OCI-M2 (cell line): Measurements from ENCODE around the gene CHAF1A.
A peak's percentile ranks its signal among the peaks of the same experiment; 100 is the strongest.

Experiments
- DNase-seq: peaks from one replicate; lab custom pipeline; 2025; ENCODE audit not compliant: unreplicated experiment; lab: John Stamatoyannopoulos, UW

CHAF1A gene, protein sequence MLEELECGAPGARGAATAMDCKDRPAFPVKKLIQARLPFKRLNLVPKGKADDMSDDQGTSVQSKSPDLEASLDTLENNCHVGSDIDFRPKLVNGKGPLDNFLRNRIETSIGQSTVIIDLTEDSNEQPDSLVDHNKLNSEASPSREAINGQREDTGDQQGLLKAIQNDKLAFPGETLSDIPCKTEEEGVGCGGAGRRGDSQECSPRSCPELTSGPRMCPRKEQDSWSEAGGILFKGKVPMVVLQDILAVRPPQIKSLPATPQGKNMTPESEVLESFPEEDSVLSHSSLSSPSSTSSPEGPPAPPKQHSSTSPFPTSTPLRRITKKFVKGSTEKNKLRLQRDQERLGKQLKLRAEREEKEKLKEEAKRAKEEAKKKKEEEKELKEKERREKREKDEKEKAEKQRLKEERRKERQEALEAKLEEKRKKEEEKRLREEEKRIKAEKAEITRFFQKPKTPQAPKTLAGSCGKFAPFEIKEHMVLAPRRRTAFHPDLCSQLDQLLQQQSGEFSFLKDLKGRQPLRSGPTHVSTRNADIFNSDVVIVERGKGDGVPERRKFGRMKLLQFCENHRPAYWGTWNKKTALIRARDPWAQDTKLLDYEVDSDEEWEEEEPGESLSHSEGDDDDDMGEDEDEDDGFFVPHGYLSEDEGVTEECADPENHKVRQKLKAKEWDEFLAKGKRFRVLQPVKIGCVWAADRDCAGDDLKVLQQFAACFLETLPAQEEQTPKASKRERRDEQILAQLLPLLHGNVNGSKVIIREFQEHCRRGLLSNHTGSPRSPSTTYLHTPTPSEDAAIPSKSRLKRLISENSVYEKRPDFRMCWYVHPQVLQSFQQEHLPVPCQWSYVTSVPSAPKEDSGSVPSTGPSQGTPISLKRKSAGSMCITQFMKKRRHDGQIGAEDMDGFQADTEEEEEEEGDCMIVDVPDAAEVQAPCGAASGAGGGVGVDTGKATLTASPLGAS

DNA sequence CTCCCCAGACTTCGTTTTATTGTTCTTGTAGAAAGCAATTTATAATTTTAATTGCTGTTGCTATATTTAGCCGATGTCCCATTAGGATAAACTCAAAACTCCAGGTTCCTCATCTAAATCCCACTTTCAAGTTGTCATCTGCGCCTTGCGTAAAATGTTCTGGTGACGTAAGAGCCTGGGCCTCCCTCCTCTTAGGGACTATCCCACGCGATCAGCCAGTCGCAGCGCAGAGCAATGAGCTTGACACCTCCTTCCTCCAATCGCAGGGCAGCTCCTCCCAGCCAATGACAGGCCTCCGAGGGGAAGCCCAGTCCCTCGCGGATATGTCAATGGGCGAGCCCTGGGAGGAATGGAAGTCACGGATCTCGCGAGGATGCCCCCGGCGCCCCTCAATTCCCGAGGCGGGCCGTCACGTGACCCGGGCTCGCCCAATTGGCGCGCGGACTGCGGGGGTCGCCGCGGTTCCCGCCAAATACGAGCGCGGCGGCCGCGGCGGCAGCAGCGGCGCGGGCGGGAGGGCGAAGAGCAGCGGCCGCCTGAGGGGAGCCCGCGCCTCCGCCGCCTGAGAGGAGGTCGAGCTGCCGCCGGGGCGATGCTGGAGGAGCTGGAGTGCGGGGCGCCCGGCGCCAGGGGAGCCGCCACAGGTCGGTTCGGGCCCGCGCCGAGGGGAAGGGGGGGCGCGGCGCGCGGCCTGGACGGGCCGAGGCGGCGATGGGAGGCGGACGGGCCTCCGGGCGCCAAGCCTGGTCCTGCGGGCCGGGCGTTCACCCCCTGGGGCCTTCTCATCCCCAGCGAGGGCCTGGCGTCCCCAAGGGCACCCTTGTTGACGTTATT, at the start of gene CHAF1A:
TSS of gene CHAF1A (plus strand) at position 470 of the 834 bp plus-strand sequence. CDS start at position 593, 123 bp downstream.
- peak; percentile 76 for DNase-seq

DNA sequence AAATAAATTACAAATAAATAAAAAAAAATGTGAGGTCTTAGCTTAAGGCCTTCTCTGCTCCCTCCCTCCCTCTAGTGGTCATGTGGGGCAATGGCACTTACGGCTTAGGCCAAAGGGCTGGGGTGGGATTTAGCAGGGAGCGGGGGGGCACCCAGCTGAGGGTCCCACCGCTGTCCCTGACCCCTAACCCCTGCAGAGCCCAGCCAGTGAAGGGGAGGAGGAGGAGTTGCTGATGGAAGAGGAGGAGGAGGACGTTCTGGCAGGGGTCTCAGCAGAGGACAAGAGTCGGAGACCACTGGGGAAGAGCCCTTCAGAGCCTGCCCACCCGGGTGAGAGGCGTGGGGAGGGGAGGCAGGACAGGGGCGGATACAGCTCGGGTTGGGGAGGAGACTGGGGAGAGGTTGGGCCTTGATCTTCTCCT, 49.7 kb upstream of the CHAF1A start:
- DNase-seq: no peak

DNA sequence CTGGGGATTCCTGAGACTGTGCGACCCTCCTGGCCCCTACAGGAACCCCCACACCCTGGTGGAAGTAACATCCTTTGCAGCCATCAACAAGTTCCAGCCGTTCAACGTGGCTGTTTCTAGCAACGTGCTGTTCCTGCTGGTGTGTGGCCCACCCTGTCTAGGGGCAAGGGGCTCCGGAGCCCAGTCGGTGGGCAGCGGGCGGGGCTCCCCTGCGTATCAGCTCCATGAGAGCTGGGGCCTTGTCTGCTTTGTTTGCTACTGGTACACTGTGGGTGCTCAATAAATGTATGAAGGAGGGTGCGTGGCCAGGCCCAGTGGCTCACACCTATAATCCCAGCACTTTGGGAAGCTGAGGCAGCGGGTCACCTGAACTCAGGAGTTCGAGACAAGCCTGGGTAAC, 48.2 kb upstream of the CHAF1A start:
- no peak for DNase-seq

DNA sequence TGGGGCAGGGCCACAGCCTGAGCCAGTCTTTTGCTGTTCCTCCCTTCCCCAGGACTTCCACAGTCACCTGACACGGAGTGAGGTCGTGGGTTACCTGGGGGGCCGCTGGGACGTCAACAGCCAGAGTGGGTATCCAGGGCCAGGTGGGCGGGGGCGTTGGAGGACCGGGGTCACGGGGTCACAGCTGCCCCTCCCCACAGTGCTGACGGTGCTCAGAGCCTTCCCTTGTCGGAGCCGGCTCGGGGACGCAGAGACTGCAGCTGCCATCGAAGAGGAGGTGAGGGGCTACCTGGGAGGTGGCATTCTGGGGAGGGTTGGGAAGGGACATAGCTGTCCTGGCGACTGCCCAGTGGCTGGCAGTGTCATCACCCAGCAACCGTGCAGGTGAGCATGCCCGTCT, 47.5 kb upstream of the CHAF1A start:
- no peak for DNase-seq

DNA sequence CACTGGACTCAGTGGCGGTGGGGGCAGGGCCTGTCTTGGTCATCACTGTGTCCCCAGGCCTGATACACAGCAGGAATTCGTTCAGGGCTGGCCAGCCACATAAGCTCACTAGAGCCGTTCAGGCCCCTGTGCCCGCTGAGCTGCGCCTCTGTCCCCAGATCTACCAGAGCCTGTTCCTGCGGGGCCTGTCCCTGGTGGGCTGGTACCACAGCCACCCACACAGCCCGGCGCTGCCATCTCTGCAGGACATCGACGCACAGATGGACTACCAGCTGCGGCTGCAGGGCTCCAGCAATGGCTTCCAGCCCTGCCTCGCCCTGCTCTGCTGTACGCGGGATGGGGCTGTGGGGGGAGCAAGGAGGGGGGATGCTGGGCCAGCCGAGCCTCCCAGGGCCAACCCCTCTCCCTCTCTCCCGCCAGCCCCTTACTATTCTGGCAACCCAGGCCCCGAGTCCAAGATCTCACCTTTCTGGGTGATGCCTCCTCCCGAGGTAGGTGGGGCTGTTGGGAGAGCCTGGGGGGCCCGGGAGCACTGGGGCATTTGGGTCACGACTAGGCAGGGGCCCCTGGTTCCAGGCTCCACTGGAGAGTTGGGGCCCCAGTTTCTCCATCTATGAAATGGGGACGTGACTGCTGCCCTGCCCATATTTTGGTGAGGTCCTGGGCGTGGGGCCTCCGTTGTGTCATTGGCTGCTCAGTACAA, 45.2 kb upstream of the CHAF1A start:
- no peak for DNase-seq

DNA sequence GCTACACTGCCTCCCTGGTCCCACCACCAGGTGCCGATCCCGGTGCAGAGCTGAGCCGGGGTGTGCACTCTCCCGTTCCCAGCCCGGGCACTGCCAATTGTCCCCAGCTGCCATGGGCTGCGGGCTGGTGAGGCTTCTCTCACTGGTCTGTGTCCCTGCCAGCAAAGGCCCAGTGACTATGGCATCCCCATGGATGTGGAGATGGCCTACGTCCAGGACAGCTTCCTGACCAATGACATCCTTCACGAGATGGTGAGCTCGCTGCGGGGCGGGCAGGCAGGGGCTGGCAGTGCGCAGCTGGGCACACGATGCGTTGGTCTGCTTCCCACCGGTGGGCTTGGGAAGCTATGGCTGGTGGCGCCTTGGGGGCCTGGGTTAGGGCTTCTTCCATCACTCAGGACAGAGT, 44.5 kb upstream of the CHAF1A start:
- no peak for DNase-seq

DNA sequence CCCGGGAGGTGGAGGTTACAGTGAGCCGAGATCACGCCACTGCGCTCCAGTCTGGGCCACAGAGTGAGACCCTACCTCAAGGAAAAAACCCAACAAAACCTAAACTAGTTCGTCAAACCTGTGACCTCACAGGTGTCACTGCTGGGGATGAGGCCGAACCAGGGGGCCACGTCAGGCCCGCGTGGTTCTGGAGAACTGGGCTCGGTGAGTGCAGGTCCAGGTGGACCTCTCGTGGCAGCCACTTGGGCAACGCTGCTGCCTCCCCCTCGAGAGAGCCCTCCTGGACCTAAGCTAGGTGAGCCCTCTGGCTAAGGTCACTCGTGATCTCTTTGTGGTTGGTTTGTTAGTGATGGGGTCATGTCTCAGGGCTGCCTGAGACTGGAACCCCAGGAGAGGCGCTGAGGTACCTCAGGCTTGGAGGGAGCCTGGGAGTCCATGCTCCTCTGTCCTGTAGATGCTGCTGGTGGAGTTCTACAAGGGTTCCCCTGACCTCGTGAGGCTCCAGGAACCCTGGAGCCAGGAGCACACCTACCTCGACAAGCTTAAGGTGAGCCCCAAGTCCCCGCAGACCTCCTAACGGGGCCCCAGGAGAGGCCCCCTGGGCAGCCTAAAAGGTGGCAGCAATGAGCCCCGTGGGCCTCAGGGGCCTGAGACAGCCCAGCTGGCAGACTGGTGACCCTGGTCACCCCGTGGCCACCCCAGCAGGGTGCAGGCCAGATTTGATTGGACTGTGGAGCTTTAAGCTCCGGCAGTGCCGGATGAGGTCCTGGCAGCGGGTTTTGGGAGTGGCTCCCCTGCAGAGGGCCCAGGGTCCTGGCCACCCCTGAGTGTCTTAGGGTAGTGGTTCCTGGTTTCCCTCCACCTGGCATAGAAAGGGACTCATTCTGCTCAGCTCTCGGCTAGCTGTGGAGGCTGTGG, 43.5 kb upstream of the CHAF1A start:
- DNase-seq: no peak

DNA sequence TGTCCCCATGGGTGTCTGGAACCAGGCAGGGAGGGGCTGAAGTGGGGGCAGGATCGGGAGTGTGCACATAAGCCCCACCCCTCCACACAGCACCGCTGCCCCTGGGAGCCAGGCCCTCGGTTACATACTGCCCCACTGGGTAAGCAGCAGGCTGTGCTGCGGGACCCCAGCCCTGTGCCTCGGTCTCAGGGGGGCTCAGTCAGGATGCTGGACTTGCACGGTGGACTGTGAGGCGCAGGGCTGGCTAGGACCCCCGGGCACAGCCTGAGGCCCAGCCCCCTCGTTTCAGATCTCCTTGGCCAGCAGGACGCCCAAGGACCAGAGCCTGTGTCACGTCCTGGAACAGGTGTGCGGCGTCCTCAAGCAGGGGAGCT, 42.8 kb upstream of the CHAF1A start:
- DNase-seq: no peak

DNA sequence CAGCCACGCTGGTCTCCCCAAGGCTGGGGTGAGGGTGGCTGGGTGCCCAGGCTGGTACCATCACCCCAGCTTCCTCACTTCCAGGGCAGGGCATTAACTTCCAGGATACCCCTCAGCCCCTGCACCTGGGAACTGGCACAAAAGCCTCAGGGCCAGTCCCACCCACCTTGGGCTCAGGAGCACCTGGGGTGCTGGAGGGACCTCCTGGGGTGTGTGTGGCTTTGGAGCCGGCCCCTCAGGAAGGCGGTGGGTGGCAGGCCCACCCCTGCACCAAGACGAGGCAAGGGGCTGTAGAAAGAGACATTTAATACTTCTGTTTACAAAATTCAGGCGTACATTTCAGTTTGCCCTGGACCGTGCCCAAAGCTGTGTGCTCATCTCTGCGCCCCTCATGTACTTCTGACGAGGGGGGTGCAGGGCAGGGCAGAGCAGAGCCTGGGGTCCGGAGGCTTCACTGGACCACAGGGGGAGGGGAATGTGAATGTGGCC, 42.3 kb upstream of the CHAF1A start:
- DNase-seq: no peak

DNA sequence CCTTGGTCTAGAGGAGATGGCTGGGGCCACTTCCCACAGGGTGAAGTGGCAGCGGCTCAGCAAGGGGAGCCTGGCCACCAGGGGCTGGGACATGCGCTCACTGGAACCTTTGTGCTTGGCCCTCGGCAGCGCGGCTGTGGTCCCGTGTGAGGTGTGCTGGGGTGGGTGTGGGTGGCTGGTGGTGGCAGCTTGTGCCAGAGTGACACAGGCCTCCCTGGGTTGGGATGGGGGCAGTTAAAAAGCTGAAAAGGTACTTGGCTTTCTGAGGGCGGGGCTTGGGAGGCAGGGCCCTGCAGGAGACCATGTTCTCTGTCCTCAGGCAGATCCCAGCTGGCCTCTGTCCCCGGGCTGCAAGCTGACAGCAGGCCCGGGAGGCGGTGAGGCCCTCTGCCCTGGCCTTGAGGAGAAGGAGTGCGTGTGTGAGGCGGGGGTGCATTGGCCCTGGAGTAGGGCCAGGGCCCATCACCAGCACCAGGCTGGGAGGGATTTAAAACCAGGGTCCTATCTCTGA, 41.7 kb upstream of the CHAF1A start:
- no peak for DNase-seq

DNA sequence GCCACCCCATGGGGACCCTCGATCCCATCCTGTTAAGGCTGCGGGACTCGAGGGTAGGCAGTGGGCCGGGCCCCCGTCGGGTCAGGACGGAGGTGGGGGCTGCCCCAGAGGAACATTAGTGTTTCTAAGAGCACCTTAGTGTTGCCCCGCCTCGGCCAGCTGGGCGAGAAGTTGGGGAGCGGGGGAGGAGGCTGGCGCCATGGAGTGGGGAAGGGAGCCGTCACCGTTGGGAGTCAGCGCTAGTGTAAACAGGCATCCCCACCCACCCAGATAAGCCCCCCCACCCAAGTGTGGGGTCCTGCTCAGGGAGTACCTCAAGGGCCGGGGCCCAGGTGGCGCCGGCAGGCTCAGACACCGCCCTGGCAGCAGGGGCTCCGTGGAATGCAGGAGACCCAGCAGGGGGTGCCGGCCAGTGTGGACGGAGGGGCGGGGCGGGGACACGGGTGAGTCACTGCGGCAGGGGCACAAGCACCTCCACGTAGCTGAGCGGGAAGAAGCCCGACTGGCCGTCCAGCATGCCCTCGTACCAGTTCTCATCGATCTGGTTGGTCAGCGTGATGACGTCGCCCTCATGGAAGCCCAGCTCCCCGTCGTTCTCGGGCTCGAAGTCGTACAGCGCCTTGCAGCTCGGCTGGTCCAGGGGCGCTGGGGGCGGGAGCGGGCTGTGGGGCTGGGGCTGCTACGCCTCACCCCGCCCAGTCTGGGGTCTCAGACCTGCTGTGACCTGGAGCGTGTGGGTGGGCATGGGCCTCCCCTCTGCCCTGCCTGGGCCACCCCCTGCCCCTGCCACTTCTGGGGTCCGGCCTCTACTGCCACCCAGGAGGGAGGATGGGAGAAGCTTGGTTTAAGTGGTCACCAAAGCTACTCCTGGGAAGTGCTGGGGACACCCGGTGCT, 41.0 kb upstream of the CHAF1A start:
- no peak for DNase-seq

DNA sequence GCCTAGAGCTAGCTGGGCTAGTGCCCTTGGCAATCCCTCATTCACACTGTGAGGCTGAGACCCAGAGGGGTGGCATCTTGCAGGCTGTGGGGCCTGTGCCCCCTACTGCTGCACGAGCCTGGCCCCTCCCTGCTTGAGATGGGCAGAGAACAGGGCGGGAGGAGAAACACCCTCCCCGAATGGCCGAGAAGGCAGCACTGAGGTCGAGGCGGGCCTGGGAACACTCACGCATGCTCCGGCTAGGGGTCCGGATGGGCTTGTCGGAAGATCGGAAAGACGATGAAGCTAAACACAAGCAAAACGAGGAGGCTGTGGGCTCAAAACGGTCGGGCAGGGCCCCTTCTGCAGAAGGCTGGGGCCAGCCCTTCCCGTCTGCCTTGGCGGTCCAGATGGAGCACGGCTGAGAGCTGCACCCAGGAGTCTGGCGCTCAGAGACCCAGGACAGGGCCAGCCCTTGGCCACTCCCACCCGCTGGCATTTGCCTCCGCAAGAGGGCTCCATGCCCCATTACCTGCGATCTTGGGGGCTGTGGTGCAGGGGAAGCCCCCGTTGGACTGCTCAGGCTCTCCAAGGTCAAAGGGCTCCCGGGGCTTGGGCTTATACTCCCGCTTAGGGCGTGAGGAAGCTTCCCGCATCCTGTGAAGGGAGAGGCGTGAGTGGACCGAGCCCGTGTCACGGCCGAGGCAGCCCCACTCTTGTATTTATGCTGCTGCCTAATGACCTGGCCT, 40.2 kb upstream of the CHAF1A start:
- no peak for DNase-seq

DNA sequence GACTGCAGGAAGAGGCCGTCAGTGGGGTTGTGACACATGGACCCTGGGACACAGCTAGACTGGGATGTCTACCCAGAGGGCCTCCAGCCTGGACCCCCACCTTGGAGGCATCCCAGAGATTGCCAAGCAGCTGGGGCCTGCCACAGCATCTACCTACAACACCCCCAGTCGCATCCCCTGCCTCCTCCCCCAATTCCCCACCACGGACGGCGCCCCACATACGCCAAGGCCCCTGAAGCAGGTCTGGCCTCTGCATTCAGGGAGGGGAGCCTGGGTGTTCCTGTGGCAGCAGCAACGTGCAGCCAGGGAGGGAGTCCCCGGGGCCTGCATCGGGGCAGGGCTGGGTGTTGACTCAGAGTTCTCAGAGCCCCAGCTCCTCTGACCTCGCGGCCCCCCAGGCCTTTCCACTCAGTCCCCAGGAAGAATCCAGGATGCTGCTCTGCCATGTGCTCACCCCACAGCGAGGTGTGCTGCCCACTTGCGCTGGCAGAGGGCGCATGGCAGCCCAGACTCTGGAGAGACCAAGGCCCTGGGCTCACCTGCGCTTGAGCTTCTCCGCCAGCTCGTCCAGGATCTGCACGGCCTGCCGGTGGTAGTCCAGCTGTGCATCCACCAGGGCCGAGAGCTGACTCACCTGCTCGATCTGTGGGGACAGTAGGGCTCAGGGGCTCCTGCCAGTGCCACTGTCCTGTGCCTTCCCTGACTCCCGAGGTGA, 39.5 kb upstream of the CHAF1A start:
- DNase-seq: no peak

DNA sequence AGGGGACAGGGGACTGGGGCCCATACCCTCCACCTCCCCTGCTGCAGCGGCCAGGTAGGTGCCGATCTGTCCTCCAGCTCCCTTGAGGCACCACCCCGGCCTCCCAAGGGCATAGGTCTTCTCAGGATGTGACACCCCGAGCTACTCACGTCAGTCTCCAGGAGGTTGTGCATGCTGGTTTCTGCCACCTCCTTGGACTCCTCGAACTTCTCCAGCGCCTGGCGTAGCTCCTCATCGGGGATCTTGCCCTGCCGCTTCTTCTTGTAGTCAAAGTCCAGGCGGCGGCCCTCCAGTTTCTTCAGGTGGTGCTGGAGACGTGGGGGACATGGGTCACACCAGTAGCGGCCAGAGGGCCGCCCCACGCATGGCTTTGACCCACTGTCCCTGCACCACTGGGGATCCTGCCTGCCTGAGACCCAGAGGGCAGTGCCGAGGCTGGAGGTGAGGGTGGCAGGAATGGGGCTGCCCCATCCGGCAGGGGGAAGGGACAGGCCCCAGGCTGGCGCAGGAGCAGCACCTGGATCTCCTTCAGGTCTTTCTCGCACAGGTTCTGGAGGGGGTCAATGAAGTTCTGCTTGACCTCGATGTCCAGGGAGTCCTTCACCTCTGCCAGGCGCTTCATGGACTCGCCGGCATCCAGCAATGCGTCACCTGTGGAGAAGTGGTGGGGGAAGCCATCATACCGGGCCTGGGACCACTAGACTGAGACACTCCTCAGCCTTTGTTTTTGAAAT, 38.7 kb upstream of the CHAF1A start:
- DNase-seq: no peak

DNA sequence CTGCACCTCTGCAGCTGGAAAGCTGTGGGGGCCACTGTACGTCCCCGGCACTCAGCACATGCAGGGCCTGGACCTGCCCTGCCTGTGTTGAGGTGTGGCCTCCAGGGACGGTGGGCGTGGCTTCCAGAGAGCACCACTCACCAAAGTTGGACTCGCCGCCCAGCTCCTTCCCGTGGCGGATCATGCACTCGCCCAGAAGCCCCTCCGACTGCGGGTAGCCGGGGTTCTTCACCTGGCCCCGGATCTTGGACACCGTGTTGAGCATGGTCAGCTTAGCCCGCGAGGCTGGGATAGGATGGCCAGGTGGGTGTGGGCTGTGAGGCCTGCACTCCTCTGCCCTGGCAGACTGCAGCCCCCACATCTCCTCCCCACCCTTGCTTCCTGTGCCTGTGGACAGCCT, 37.1 kb upstream of the CHAF1A start:
- no peak for DNase-seq
